Caki2 (cell line): Measurements from ENCODE around the gene METTL13. TPM values are rescaled to one million over a fixed set of nuclear protein-coding genes. Genes with fewer than 3 reads are reported as not detected.
"Not testable (repeated sequence)": the region's sequence is repeated elsewhere in the genome, so short reads cannot be mapped to it uniquely, and the experiment has no call there.

Experiments
- DNase-seq: peaks from one replicate; pipeline ENCODE4 v3.0.0-alpha.2; 2015; ENCODE audit warnings: low read depth
- in situ Hi-C: cut with HindIII; loops from 2 replicates; pipeline ENCODE4 v1.10.0; 2016; ENCODE audit warnings: low sequenced_read_pairs, low pct_unique_long_range_greater_than_20kb, mixed read lengths
- total RNA-seq: library from RNA; depleted of rRNA; stranded (reverse); fragments of >200 nt; shearing (Covaris generic); gene quantifications from 2 replicates; pipeline ENCODE4 v1.2.3, GENCODE V29; 2014; ENCODE audit warnings: low replicate concordance

Gene METTL13
- total RNA-seq, 1 experiment from 2014 or later = 48.9 TPM

GRCh38 chr1:171798765-171799164, 17.3 kb downstream of the METTL13 start:
- in situ Hi-C loops = no loop called here
- DNase-seq = no peak

GRCh38 chr1:171799166-171799565, 17.7 kb downstream of the METTL13 start:
- in situ Hi-C loops = no loop called here
- no peak for DNase-seq

- DNase-seq, in situ Hi-C loops: not testable (repeated sequence)
Measured at GRCh38 chr1:171799698-171800097, 18.2 kb downstream of the METTL13 start.

GRCh38 chr1:171800342-171800741, 18.9 kb downstream of the METTL13 start:
- in situ Hi-C loops = no loop called here
- no peak for DNase-seq

- in situ Hi-C loops = no loop called here
- no peak for DNase-seq
Measured at GRCh38 chr1:171800851-171801250, 19.4 kb downstream of the METTL13 start.

GRCh38 chr1:171801487-171801891, 20.0 kb downstream of the METTL13 start:
- in situ Hi-C loops = no loop called here

GRCh38 chr1:171802207-171802606, 20.7 kb downstream of the METTL13 start:
- no peak for DNase-seq
- in situ Hi-C loops = no loop called here

More at GRCh38 chr1:171801487-171801891, 20.0 kb downstream of the METTL13 start:
- DNase-seq = peak; percentile 51

- in situ Hi-C loops = no loop called here
Measured at GRCh38 chr1:171803045-171803444, 21.6 kb downstream of the METTL13 start.

GRCh38 chr1:171803461-171804022, 22.1 kb downstream of the METTL13 start:
- in situ Hi-C loops = no loop called here
- no peak for DNase-seq

More at GRCh38 chr1:171803045-171803444, 21.6 kb downstream of the METTL13 start:
- no peak for DNase-seq

GRCh38 chr1:171805395-171806115, 24.1 kb downstream of the METTL13 start:
- in situ Hi-C loops = no loop called here
- DNase-seq = peak; percentile 26

GRCh38 chr1:171807556-171807955, 26.1 kb downstream of the METTL13 start:
- DNase-seq = no peak
- in situ Hi-C loops = no loop called here

GRCh38 chr1:171809834-171810233, 28.4 kb downstream of the METTL13 start:
- no peak for DNase-seq
- in situ Hi-C loops = no loop called here

- in situ Hi-C loops = no loop called here
- DNase-seq = no peak
Measured at GRCh38 chr1:171811672-171812071, 30.2 kb downstream of the METTL13 start.

GRCh38 chr1:171814692-171815091, 33.2 kb downstream of the METTL13 start:
- in situ Hi-C loops = no loop called here
- DNase-seq = no peak

- DNase-seq = no peak
- in situ Hi-C loops = no loop called here
Measured at GRCh38 chr1:171816300-171816901, 34.9 kb downstream of the METTL13 start.

- in situ Hi-C loops = no loop called here
- DNase-seq = peak; percentile 78
Measured at GRCh38 chr1:171817511-171818265, 36.2 kb downstream of the METTL13 start.

- DNase-seq = no peak
- in situ Hi-C loops = no loop called here
Measured at GRCh38 chr1:171819946-171820345, 38.5 kb downstream of the METTL13 start.

GRCh38 chr1:171826973-171827372, 45.5 kb downstream of the METTL13 start:
- no peak for DNase-seq
- in situ Hi-C loops = no loop called here

- no peak for DNase-seq
- in situ Hi-C loops = no loop called here
Measured at GRCh38 chr1:171828794-171829193, 47.3 kb downstream of the METTL13 start.
